Measurements from ENCODE around the gene TMEM132D.

The TMEM132D gene

GRCh38 chr12:129607301-129607700 lies 296.5 kb downstream of the TMEM132D start:
- H3K27me3 Mint-ChIP-seq (ENCODE audit: low read depth, poor library complexity), result peaks cover 12% of the 10 kb centered on the region
- H3K9me3 Mint-ChIP-seq, result peaks cover 10% of the 10 kb centered on the region
- H3K36me3 Mint-ChIP-seq (ENCODE audit: low read depth), result peaks cover 4% of the 10 kb centered on the region
- H3K4me3 Mint-ChIP-seq, result no peak overlapping the region
- DNase-seq, result peak; percentile 21
- H3K4me1 Mint-ChIP-seq, result peaks cover 45% of the 10 kb centered on the region
- no peak for TF ChIP-seq CTCF (IDR thresholded peaks at IDR 0.05)
- peak overlapping the region; percentile 81 for H3K27ac Mint-ChIP-seq

GRCh38 chr12:129606239-129606638 lies 297.6 kb downstream of the TMEM132D start:
- H3K4me3 Mint-ChIP-seq, result no peak overlapping the region
- TF ChIP-seq CTCF (IDR thresholded peaks at IDR 0.05), result no peak

GRCh38 chr12:129605666-129606065 lies 298.2 kb downstream of the TMEM132D start:
- H3K4me3 Mint-ChIP-seq, result no peak overlapping the region
- H3K27me3 Mint-ChIP-seq (ENCODE audit: low read depth, poor library complexity), result peaks cover 12% of the 10 kb centered on the region
- peaks cover 5% of the 10 kb centered on the region for H3K36me3 Mint-ChIP-seq (ENCODE audit: low read depth)
- peaks cover 31% of the 10 kb centered on the region for H3K4me1 Mint-ChIP-seq
- H3K27ac Mint-ChIP-seq, result no peak overlapping the region
- peaks cover 22% of the 10 kb centered on the region for H3K9me3 Mint-ChIP-seq
- no peak for DNase-seq
- no peak for TF ChIP-seq CTCF (IDR thresholded peaks at IDR 0.05)

More at GRCh38 chr12:129606239-129606638, 297.6 kb downstream of the TMEM132D start:
- no peak for DNase-seq
- peaks cover 18% of the 10 kb centered on the region for H3K9me3 Mint-ChIP-seq
- peaks cover 36% of the 10 kb centered on the region for H3K4me1 Mint-ChIP-seq
- H3K27me3 Mint-ChIP-seq (ENCODE audit: low read depth, poor library complexity), result peaks cover 12% of the 10 kb centered on the region
- H3K27ac Mint-ChIP-seq, result peak overlapping the region; percentile 32
- peaks cover 4% of the 10 kb centered on the region for H3K36me3 Mint-ChIP-seq (ENCODE audit: low read depth)

GRCh38 chr12:129604506-129604905 lies 299.3 kb downstream of the TMEM132D start:
- TF ChIP-seq CTCF (IDR thresholded peaks at IDR 0.05), result no peak
- DNase-seq, result no peak
- Mint-ChIP-seq H3K4me3 (no peak overlapping the region), H3K4me1 (peaks cover 29% of the 10 kb centered on the region), H3K36me3 (ENCODE audit: low read depth) (peaks cover 13% of the 10 kb centered on the region), H3K9me3 (peaks cover 31% of the 10 kb centered on the region), H3K27me3 (ENCODE audit: low read depth, poor library complexity) (peaks cover 12% of the 10 kb centered on the region), H3K27ac (no peak overlapping the region)

GRCh38 chr12:129599406-129599805 lies 304.4 kb downstream of the TMEM132D start:
- peaks cover 13% of the 10 kb centered on the region for H3K36me3 Mint-ChIP-seq (ENCODE audit: low read depth)

More at GRCh38 chr12:129599406-129599805, 304.4 kb downstream of the TMEM132D start:
- no peak for DNase-seq
- Mint-ChIP-seq H3K4me1 (peaks cover 38% of the 10 kb centered on the region), H3K27me3 (ENCODE audit: low read depth, poor library complexity) (peaks cover 5% of the 10 kb centered on the region), H3K27ac (no peak overlapping the region), H3K9me3 (peaks cover 37% of the 10 kb centered on the region), H3K4me3 (no peak overlapping the region)
- TF ChIP-seq CTCF (IDR thresholded peaks at IDR 0.05), result no peak

All from nephron progenitor cell (in vitro differentiated cells).